Activated naive CD8-positive, alpha-beta T cell treated with anti-CD3 and anti-CD28 coated beads for 36 hours (primary cell): ENCODE measurements around the gene TMEM39A. TPM values are rescaled to one million over a fixed set of nuclear protein-coding genes. Genes with fewer than 3 reads are reported as not detected.
A peak's percentile ranks its signal among the peaks of the same experiment; 100 is the strongest.

Experiments
- DNase-seq: peaks from one replicate; pipeline ENCODE4 v3.0.0; 2021
- H3K27ac Mint-ChIP-seq: one replicate; pipeline ENCODE4 v1.8.0; 2022; ENCODE audit warnings: mild to moderate bottlenecking, moderate library complexity, mixed read lengths
- H3K27me3 Mint-ChIP-seq: one replicate; pipeline ENCODE4 v1.8.0; 2022; ENCODE audit warnings: mild to moderate bottlenecking, mixed read lengths
- H3K36me3 Mint-ChIP-seq: one replicate; pipeline ENCODE4 v1.8.0; 2021; ENCODE audit warnings: mild to moderate bottlenecking, mixed read lengths
- H3K4me1 Mint-ChIP-seq: one replicate; pipeline ENCODE4 v1.8.0; 2021; ENCODE audit warnings: mixed read lengths
- H3K4me3 Mint-ChIP-seq: one replicate; pipeline ENCODE4 v1.8.0; 2022; ENCODE audit warnings: mild to moderate bottlenecking, moderate library complexity, mixed read lengths
- H3K9me3 Mint-ChIP-seq: one replicate; pipeline ENCODE4 v1.8.0; 2022; ENCODE audit warnings: mixed read lengths
- total RNA-seq, 2 experiments: library from RNA; stranded (reverse); gene quantifications; one replicate each; pipeline ENCODE4 v1.2.3, GENCODE V29; 2021

TMEM39A gene
- total RNA-seq, 2 experiments from 2014 or later: 32.5 to 36.4 TPM

GRCh38 chr3:119483101-119483500, 19.7 kb upstream of the TMEM39A start:
- Mint-ChIP-seq H3K36me3 (peaks cover 8% of the 10 kb centered on the region), H3K4me3 (no peak overlapping the region), H3K4me1 (no peaks in the 10 kb centered on the region), H3K9me3 (no peaks in the 10 kb centered on the region), H3K27me3 (no peaks in the 10 kb centered on the region), H3K27ac (no peak overlapping the region)
- no peak for DNase-seq

DNA sequence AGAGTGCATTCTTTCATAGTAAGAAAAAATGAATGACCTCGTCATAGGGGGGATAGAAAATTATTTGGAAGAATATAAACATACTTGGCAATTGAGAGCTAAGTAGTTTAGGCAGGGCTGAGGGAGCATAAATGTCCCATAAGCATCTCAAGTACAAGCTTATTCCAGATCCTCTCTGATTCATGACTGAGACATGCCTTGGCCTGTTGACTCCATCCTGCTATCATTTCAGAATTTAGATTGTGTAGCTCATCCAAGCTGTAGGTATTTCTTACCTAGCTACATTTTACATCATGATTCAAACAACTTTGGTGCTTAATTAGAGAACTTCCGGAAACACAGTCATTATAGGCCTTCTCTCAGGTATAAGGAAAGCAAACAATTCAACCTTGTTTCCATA, 17.7 kb upstream of the TMEM39A start:
- no peak overlapping the region for H3K27ac Mint-ChIP-seq
- no peaks in the 10 kb centered on the region for H3K9me3 Mint-ChIP-seq
- no peak overlapping the region for H3K4me3 Mint-ChIP-seq
- no peak for DNase-seq
- no peaks in the 10 kb centered on the region for H3K4me1 Mint-ChIP-seq
- peaks cover 10% of the 10 kb centered on the region for H3K36me3 Mint-ChIP-seq
- no peaks in the 10 kb centered on the region for H3K27me3 Mint-ChIP-seq

DNA sequence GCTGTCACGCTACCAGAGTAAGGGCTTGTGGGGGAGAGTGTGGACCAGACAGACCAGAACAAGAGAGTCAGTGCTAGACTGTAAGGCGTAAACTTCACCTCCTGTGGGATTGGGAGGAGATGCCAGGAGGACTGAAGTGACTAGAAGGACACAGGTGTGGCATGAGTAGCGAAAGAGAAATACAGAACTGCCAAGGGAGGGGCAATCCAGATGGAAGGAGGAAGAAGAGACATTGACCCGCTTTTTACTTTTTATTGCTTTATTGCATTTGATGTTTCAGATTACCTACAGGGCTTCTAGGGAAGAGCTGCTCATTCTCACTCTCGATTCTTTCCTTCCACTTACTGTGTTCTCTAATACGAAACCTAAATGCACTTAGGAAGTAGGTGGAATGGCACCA, 7.5 kb upstream of the TMEM39A start:
- peaks cover 32% of the 10 kb centered on the region for H3K4me1 Mint-ChIP-seq
- peaks cover 17% of the 10 kb centered on the region for H3K36me3 Mint-ChIP-seq
- H3K27ac Mint-ChIP-seq: peak overlapping the region; percentile 11
- H3K4me3 Mint-ChIP-seq: peak overlapping the region; percentile 96
- no peaks in the 10 kb centered on the region for H3K27me3 Mint-ChIP-seq
- DNase-seq: no peak
- H3K9me3 Mint-ChIP-seq: no peaks in the 10 kb centered on the region

GRCh38 chr3:119469418-119470189, 6.2 kb upstream of the TMEM39A start:
- Mint-ChIP-seq H3K4me1 (peaks cover 32% of the 10 kb centered on the region), H3K27ac (peak overlapping the region; percentile 96), H3K4me3 (peak overlapping the region; percentile 96), H3K9me3 (no peaks in the 10 kb centered on the region), H3K27me3 (no peaks in the 10 kb centered on the region), H3K36me3 (peaks cover 17% of the 10 kb centered on the region)
- DNase-seq: no peak

- H3K4me1 Mint-ChIP-seq: peaks cover 40% of the 10 kb centered on the region
- H3K27me3 Mint-ChIP-seq: no peaks in the 10 kb centered on the region
- peak overlapping the region; percentile 96 for H3K27ac Mint-ChIP-seq
- no peak for DNase-seq
- H3K9me3 Mint-ChIP-seq: peaks cover 3% of the 10 kb centered on the region
- H3K36me3 Mint-ChIP-seq: peaks cover 26% of the 10 kb centered on the region
- peak overlapping the region; percentile 96 for H3K4me3 Mint-ChIP-seq
Observed at GRCh38 chr3:119468041-119468440, 4.6 kb upstream of the TMEM39A start.

- Mint-ChIP-seq H3K4me3 (no peak overlapping the region), H3K27me3 (no peaks in the 10 kb centered on the region), H3K4me1 (peaks cover 20% of the 10 kb centered on the region), H3K36me3 (peaks cover 22% of the 10 kb centered on the region), H3K27ac (no peak overlapping the region), H3K9me3 (no peaks in the 10 kb centered on the region)
- DNase-seq: no peak
Observed at GRCh38 chr3:119457246-119457645, 6.2 kb downstream of the TMEM39A start.

DNA sequence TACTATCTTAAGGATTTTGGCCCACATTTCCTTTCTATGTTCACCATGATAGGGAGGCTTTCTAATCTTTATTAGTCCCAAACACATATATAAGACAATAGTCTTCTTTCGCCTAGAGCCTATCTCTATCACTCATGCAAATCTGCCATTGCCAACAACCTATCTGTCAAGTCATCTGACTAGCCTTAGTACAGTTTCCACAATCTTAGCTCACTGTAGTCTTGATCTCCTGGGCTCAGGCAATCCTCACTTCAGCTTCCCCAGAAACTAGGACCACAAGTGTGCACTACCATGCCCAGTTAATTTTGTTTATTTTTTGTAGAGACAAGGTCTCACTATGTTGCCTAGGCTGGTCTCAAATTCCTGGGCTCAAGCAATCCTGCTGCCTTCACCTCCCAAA, 6.9 kb downstream of the TMEM39A start:
- no peak for DNase-seq
- Mint-ChIP-seq H3K27ac (no peak overlapping the region), H3K36me3 (peaks cover 22% of the 10 kb centered on the region), H3K4me3 (no peak overlapping the region), H3K4me1 (peaks cover 14% of the 10 kb centered on the region), H3K9me3 (no peaks in the 10 kb centered on the region), H3K27me3 (no peaks in the 10 kb centered on the region)

DNA sequence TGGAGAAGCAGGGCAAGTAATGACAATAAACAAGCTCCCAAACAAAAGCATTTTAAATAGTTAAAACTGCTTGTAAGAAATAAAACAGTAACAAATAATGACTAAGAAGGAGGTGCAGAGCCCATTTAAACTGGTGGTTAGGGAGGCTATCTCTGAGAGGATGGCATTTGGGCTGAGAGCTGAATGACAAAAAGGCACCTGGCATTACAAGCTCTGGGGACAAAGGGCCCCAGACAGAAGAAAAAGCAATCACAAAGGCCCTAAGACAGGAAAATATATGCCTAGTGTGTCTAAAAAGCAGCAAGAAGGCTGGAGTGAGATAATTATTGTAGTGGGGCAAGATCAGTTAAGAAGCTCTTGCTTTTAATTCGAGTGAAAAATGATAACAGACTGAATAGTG, 9.6 kb downstream of the TMEM39A start:
- H3K4me3 Mint-ChIP-seq: no peak overlapping the region
- H3K4me1 Mint-ChIP-seq: peaks cover 6% of the 10 kb centered on the region
- no peak for DNase-seq
- peak overlapping the region; percentile 52 for H3K27ac Mint-ChIP-seq
- peaks cover 16% of the 10 kb centered on the region for H3K36me3 Mint-ChIP-seq
- no peaks in the 10 kb centered on the region for H3K27me3 Mint-ChIP-seq
- H3K9me3 Mint-ChIP-seq: no peaks in the 10 kb centered on the region

GRCh38 chr3:119444590-119444989, 18.8 kb downstream of the TMEM39A start:
- H3K9me3 Mint-ChIP-seq: no peaks in the 10 kb centered on the region
- no peak overlapping the region for H3K4me3 Mint-ChIP-seq
- no peak overlapping the region for H3K27ac Mint-ChIP-seq
- no peak for DNase-seq
- H3K4me1 Mint-ChIP-seq: peaks cover 5% of the 10 kb centered on the region
- H3K36me3 Mint-ChIP-seq: peaks cover 46% of the 10 kb centered on the region
- no peaks in the 10 kb centered on the region for H3K27me3 Mint-ChIP-seq

GRCh38 chr3:119443179-119443578, 20.2 kb downstream of the TMEM39A start:
- H3K27ac Mint-ChIP-seq: no peak overlapping the region
- peaks cover 46% of the 10 kb centered on the region for H3K36me3 Mint-ChIP-seq
- no peak overlapping the region for H3K4me3 Mint-ChIP-seq
- H3K9me3 Mint-ChIP-seq: no peaks in the 10 kb centered on the region
- peaks cover 5% of the 10 kb centered on the region for H3K4me1 Mint-ChIP-seq
- no peaks in the 10 kb centered on the region for H3K27me3 Mint-ChIP-seq
- no peak for DNase-seq

- no peak overlapping the region for H3K27ac Mint-ChIP-seq
Observed at GRCh38 chr3:119437691-119438258, 25.6 kb downstream of the TMEM39A start.

GRCh38 chr3:119436977-119437376, 26.4 kb downstream of the TMEM39A start:
- no peak for DNase-seq
- Mint-ChIP-seq H3K27ac (no peak overlapping the region), H3K27me3 (no peaks in the 10 kb centered on the region), H3K4me1 (no peaks in the 10 kb centered on the region), H3K4me3 (no peak overlapping the region), H3K9me3 (no peaks in the 10 kb centered on the region), H3K36me3 (peaks cover 67% of the 10 kb centered on the region)

More at GRCh38 chr3:119437691-119438258, 25.6 kb downstream of the TMEM39A start:
- no peaks in the 10 kb centered on the region for H3K27me3 Mint-ChIP-seq
- peaks cover 70% of the 10 kb centered on the region for H3K36me3 Mint-ChIP-seq
- no peak overlapping the region for H3K4me3 Mint-ChIP-seq
- no peaks in the 10 kb centered on the region for H3K9me3 Mint-ChIP-seq
- no peak for DNase-seq
- H3K4me1 Mint-ChIP-seq: no peaks in the 10 kb centered on the region

DNA sequence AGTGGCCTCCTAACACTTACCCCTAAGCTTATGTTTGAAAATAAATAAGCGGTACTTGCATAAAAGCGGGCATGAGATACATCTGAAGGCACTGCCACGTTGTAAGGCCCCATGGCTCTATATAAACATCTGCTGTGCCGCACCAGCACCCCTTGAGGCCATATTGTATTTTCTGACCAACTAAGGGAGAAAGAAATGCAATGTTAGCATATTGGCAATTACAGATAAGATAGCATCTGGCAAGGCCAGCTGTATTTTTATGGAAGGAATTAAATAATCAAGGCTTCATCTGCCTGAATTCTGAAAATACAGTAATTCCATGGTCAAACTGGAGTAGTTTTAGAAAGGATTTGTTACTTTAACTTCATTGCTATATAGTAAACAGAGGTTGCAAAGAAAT, 28.7 kb downstream of the TMEM39A start:
- Mint-ChIP-seq H3K9me3 (peaks cover 11% of the 10 kb centered on the region), H3K36me3 (peaks cover 76% of the 10 kb centered on the region)

DNA sequence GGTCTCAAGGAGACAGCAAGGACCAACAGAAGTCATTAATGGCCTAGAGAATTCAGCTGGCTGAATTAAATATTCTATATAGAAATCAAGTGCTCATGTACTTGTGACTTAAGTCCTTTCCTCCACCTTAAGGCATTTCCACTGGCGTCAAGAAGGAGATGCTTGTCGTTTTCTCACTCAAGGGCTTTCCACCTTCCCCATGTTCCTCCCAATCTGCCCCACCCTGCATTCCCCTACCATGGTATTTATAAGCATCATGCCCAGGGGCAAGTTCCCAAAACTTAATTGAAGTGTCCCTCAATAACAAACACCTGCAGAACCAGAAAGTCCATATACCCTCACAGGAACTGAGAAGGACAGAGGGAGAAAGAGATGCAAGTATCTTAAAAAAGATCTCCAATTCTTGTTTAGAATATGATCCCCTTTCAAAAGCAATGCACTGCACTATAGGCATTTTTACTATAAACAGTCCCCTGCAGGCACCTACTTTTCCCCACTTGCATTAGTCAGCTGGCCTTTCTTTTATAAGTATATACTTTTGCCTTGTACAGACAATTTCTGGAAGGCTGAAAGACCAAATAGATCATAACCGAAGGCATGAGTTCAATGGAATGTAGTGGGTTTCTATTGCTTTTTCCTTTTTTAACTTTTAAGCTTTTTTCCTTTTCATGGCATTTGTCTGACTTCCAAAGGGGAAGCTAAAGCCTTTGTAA, 29.6 kb downstream of the TMEM39A start:
- peaks cover 84% of the 10 kb centered on the region for H3K36me3 Mint-ChIP-seq
- no peaks in the 10 kb centered on the region for H3K27me3 Mint-ChIP-seq

More for the DNA sequence above, 28.7 kb downstream of the TMEM39A start:
- no peak overlapping the region for H3K27ac Mint-ChIP-seq
- H3K27me3 Mint-ChIP-seq: no peaks in the 10 kb centered on the region
- H3K4me1 Mint-ChIP-seq: no peaks in the 10 kb centered on the region
- H3K4me3 Mint-ChIP-seq: no peak overlapping the region
- no peak for DNase-seq

GRCh38 chr3:119428538-119428937, 34.9 kb downstream of the TMEM39A start:
- Mint-ChIP-seq H3K4me3 (no peak overlapping the region), H3K36me3 (peaks cover 61% of the 10 kb centered on the region), H3K27ac (no peak overlapping the region), H3K4me1 (no peaks in the 10 kb centered on the region), H3K9me3 (peaks cover 50% of the 10 kb centered on the region), H3K27me3 (no peaks in the 10 kb centered on the region)
- no peak for DNase-seq

More for the DNA sequence above, 29.6 kb downstream of the TMEM39A start:
- peaks cover 17% of the 10 kb centered on the region for H3K9me3 Mint-ChIP-seq
- no peak overlapping the region for H3K27ac Mint-ChIP-seq
- DNase-seq: no peak
- no peaks in the 10 kb centered on the region for H3K4me1 Mint-ChIP-seq
- no peak overlapping the region for H3K4me3 Mint-ChIP-seq
